SK-N-SH treated with all-trans-retinoic acid at 6 μM for 48 hours (cell line): ENCODE results near the gene PPP2R5A.

Experiments used
- ATAC-seq: fragments of 200-7000 bp; cut with Tn5 transposase; 3 replicates; pipeline ENCODE4 v1.9.1; 2020; ENCODE audit warnings: mild to moderate bottlenecking, moderate library complexity
- ARNTL ChIP-seq: fragments of 450-650 bp; formaldehyde crosslinking; IDR thresholded peaks from 2 replicates; pipeline ENCODE4 v1.5.0; 2020; ENCODE audit warnings: low read depth, mild to moderate bottlenecking, moderate library complexity, borderline replicate concordance
- BACH2 ChIP-seq: fragments of 250-450 bp; sonication (Bioruptor Pico); IDR thresholded peaks from 2 replicates; pipeline ENCODE4 v1.9.0; 2021; ENCODE audit warnings: mild to moderate bottlenecking, borderline replicate concordance
- CREB5 ChIP-seq: fragments of 250-450 bp; sonication (Bioruptor Pico); IDR thresholded peaks from 2 replicates; pipeline ENCODE4 v1.5.1; 2020; ENCODE audit warnings: low read depth, mild to moderate bottlenecking, moderate library complexity
- CSDC2 ChIP-seq: fragments of 250-450 bp; sonication (Bioruptor Pico); IDR thresholded peaks from 2 replicates; pipeline ENCODE4 v1.5.0; 2020; ENCODE audit warnings: mild to moderate bottlenecking, moderate library complexity
- CSRNP3 ChIP-seq: fragments of 250-450 bp; sonication (Bioruptor Pico); IDR thresholded peaks from 2 replicates; pipeline ENCODE4 v1.5.1; 2021; ENCODE audit warnings: mild to moderate bottlenecking, moderate library complexity
- ESRRG ChIP-seq: fragments of 250-450 bp; sonication (Bioruptor Pico); IDR thresholded peaks from 2 replicates; pipeline ENCODE4 v1.6.1; 2021; ENCODE audit warnings: mild to moderate bottlenecking
- GLIS3 ChIP-seq: fragments of 250-450 bp; sonication (Bioruptor Pico); IDR thresholded peaks from 2 replicates; pipeline ENCODE4 v1.5.0; 2020; ENCODE audit warnings: mild to moderate bottlenecking, moderate library complexity
- OSR1 ChIP-seq: fragments of 250-450 bp; sonication (Bioruptor Pico); IDR thresholded peaks from 2 replicates; pipeline ENCODE4 v1.8.0; 2022; ENCODE audit warnings: moderate library complexity, mild to moderate bottlenecking, inconsistent platforms
- PATZ1 ChIP-seq: fragments of 250-450 bp; sonication (Bioruptor Pico); IDR thresholded peaks from 2 replicates; pipeline ENCODE4 v1.8.0; 2020; ENCODE audit warnings: mild to moderate bottlenecking, moderate library complexity, borderline replicate concordance
- POU6F1 ChIP-seq: fragments of 250-450 bp; sonication (Bioruptor Pico); IDR thresholded peaks from 2 replicates; pipeline ENCODE4 v1.8.0; 2021; ENCODE audit warnings: low read depth, mild to moderate bottlenecking, moderate library complexity, borderline replicate concordance
- PPARA ChIP-seq: fragments of 250-450 bp; sonication (Bioruptor Pico); IDR thresholded peaks from 2 replicates; pipeline ENCODE4 v1.5.0; 2020; ENCODE audit warnings: mild to moderate bottlenecking, borderline replicate concordance
- TCF4 ChIP-seq: fragments of 250-450 bp; sonication (Bioruptor Pico); IDR thresholded peaks from 2 replicates; pipeline ENCODE4 v1.8.0; 2021; ENCODE audit warnings: mild to moderate bottlenecking, moderate library complexity, borderline replicate concordance
- TOX ChIP-seq: fragments of 250-450 bp; sonication (Bioruptor Pico); IDR thresholded peaks from 2 replicates; pipeline ENCODE4 v1.8.0; 2021; ENCODE audit warnings: mild to moderate bottlenecking, moderate library complexity, borderline replicate concordance
- TSHZ2 ChIP-seq: fragments of 250-450 bp; sonication (Bioruptor Pico); IDR thresholded peaks from 2 replicates; pipeline ENCODE4 v1.5.0; 2020; ENCODE audit warnings: mild to moderate bottlenecking, moderate library complexity
- ZC3H10 ChIP-seq: fragments of 250-450 bp; sonication (Bioruptor Pico); IDR thresholded peaks from 2 replicates; pipeline ENCODE4 v1.5.1; 2021; ENCODE audit warnings: mild to moderate bottlenecking, moderate library complexity
- ZFP3 ChIP-seq: fragments of 250-450 bp; sonication (Bioruptor Pico); IDR thresholded peaks from 2 replicates; pipeline ENCODE4 v1.5.0; 2020; ENCODE audit warnings: mild to moderate bottlenecking, moderate library complexity
- ZFP30 ChIP-seq: fragments of 450-650 bp; formaldehyde crosslinking; IDR thresholded peaks from 2 replicates; pipeline ENCODE4 v1.5.0; 2022; ENCODE audit warnings: mild to moderate bottlenecking, moderate library complexity
- ZNF565 ChIP-seq: fragments of 450-650 bp; formaldehyde crosslinking; conservative IDR thresholded peaks from 2 replicates; pipeline ENCODE4 v1.5.0; 2020; ENCODE audit warnings: low read depth, mild to moderate bottlenecking, moderate library complexity
- ZNF70 ChIP-seq: fragments of 450-650 bp; formaldehyde crosslinking; IDR thresholded peaks from 2 replicates; pipeline ENCODE4 v1.5.0; 2020; ENCODE audit warnings: mild to moderate bottlenecking, moderate library complexity
- ZNF8 ChIP-seq: fragments of 450-650 bp; formaldehyde crosslinking; IDR thresholded peaks from 2 replicates; pipeline ENCODE4 v1.5.0; 2020; ENCODE audit warnings: mild to moderate bottlenecking, moderate library complexity

Gene PPP2R5A

GRCh38 chr1:212247179-212247721 is 38.0 kb upstream of the PPP2R5A start:
- ATAC-seq = peak; percentile 56

GRCh38 chr1:212247988-212248387 is 37.2 kb upstream of the PPP2R5A start:
- no peak for ATAC-seq
- TF ChIP-seq TCF4 (no peak), BACH2 (CRISPR knock-in tag) (no peak)

More at GRCh38 chr1:212247179-212247721, 38.0 kb upstream of the PPP2R5A start:
- TF ChIP-seq BACH2 (CRISPR knock-in tag) = no peak
- no peak for TF ChIP-seq TOX (CRISPR knock-in tag)
- TF ChIP-seq CREB5 (CRISPR knock-in tag) = no peak
- no peak for TF ChIP-seq ZFP30 (CRISPR knock-in tag)
- TF ChIP-seq ZNF565 (CRISPR knock-in tag) = no peak
- TF ChIP-seq POU6F1 (CRISPR knock-in tag) = no peak
- TF ChIP-seq PATZ1 (CRISPR knock-in tag) = no peak
- TF ChIP-seq ZFP3 (CRISPR knock-in tag) = no peak
- TF ChIP-seq ZNF8 = no peak
- TF ChIP-seq CSRNP3 (CRISPR knock-in tag) = no peak
- no peak for TF ChIP-seq ARNTL (CRISPR knock-in tag)
- TF ChIP-seq ZNF70 = no peak
- TF ChIP-seq ZC3H10 (CRISPR knock-in tag) = no peak

- no peak for ATAC-seq
- TF ChIP-seq GLIS3 (CRISPR knock-in tag) (no peak), PPARA (CRISPR knock-in tag) (no peak), ZC3H10 (CRISPR knock-in tag) (no peak), OSR1 (CRISPR knock-in tag) (no peak), POU6F1 (CRISPR knock-in tag) (no peak), ESRRG (CRISPR knock-in tag) (no peak), PATZ1 (CRISPR knock-in tag) (no peak), CREB5 (CRISPR knock-in tag) (no peak), ZNF70 (no peak), ZFP3 (CRISPR knock-in tag) (no peak), ARNTL (CRISPR knock-in tag) (no peak), CSRNP3 (CRISPR knock-in tag) (no peak), TCF4 (no peak), TSHZ2 (CRISPR knock-in tag) (no peak), CSDC2 (CRISPR knock-in tag) (no peak), BACH2 (CRISPR knock-in tag) (no peak)
These were observed 30.3 kb upstream of the PPP2R5A start for GRCh38 chr1:212254853-212255363.
